Measurements from ENCODE around the gene CLMN. TPM values are rescaled to one million over a fixed set of nuclear protein-coding genes. Genes with fewer than 3 reads are reported as not detected.

CLMN gene
- total and polyA plus RNA-seq, 2 of the 13 experiments (the other 11 are each of a cell fraction or from before 2014, with no cell fraction given), result 15.1 to 16.7 TPM

DNA sequence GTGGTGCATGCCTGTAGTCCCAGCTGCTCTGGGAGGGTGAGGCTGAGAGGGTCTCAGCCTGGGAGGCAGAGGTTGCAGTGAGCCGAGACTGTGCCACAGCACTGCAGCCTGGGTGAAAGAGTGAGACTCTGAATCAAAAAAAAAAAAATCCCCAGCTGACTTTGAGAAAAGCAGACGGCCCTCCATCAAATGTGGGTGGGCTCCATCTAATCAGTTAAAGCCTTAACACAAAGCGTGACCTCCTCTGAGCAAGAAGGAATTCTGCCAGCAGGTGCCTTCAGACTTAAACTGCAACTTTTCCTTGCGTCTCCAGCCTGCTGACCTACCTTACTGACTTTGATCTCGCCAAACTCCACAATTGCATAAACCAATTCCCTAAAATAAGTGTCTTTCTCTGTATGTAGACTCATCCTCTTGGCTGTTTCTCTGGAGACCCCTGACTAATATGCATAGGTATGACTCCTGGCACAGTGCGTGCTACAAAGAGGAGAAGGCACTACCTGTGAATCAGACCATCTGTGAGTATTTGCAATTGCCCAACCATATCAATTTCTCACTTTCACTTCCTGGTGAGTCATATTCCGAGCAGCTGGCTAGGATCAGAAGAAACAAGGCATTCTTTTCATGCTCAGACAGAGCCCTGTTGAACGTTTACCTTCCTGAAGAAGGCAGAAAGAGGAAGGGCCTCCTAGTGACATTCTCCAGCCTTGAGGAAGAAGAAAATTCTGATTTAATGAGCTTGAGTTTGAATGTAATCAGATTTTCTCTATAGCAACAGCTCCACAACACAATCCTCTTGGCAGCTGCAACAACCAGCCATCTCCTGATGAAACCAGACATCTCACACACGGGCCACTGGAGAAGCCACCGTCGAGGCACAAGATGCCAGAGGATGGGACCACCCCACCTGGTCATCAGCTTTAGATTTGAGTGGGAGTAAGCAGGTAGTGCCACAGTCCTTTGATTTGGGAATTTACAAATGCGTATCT, 54.3 kb downstream of the CLMN start (continued):
- TF ChIP-seq HOXA3 (CRISPR knock-in tag; IDR thresholded peaks at IDR 0.05), result peak; percentile 54; the same call in 1 of the 2 replicates
- no peak for TF ChIP-seq PBX3 (CRISPR knock-in tag; IDR thresholded peaks at IDR 0.05; ENCODE audit: borderline replicate concordance)
- no peak for TF ChIP-seq ZNF720 (CRISPR knock-in tag; IDR thresholded peaks at IDR 0.05)
- peak; percentile 54; the same call in 1 of the 2 replicates for TF ChIP-seq MIER3 (CRISPR knock-in tag; IDR thresholded peaks at IDR 0.05; ENCODE audit: borderline replicate concordance)
- TF ChIP-seq MAFF (IDR thresholded peaks at IDR 0.05; ENCODE audit: low read depth, low read length), result 0 out of 2 replicates have a peak, but pooled peaks have one; percentile 8
- TF ChIP-seq CEBPG (CRISPR knock-in tag; IDR thresholded peaks at IDR 0.05), result peak; percentile 95
- peak; percentile 65; the same call in 1 of the 2 replicates for TF ChIP-seq ZNF644 (CRISPR knock-in tag; IDR thresholded peaks at IDR 0.05; ENCODE audit: low read depth)
- peak; percentile 65; the same call in 1 of the 2 replicates for TF ChIP-seq ZNF746 (CRISPR knock-in tag; IDR thresholded peaks at IDR 0.05)
- TF ChIP-seq GFI1 (CRISPR knock-in tag; IDR thresholded peaks at IDR 0.05; ENCODE audit: borderline replicate concordance), result 0 out of 2 replicates have a peak, but pooled peaks have one; percentile 44
- TF ChIP-seq HMG20B (CRISPR knock-in tag; conservative IDR thresholded peaks at IDR 0.05), result 0 out of 2 replicates have a peak, but pooled peaks have one; percentile 40
- TF ChIP-seq, protein P1, sequence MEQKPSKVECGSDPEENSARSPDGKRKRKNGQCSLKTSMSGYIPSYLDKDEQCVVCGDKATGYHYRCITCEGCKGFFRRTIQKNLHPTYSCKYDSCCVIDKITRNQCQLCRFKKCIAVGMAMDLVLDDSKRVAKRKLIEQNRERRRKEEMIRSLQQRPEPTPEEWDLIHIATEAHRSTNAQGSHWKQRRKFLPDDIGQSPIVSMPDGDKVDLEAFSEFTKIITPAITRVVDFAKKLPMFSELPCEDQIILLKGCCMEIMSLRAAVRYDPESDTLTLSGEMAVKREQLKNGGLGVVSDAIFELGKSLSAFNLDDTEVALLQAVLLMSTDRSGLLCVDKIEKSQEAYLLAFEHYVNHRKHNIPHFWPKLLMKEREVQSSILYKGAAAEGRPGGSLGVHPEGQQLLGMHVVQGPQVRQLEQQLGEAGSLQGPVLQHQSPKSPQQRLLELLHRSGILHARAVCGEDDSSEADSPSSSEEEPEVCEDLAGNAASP (CRISPR knock-in tag; IDR thresholded peaks at IDR 0.05; ENCODE audit: borderline replicate concordance), result no peak; the same call in 1 of the 2 replicates
- TF ChIP-seq ZNF12 (CRISPR knock-in tag; IDR thresholded peaks at IDR 0.05), result peak; percentile 97
- 0 out of 2 replicates have a peak, but pooled peaks have one; percentile 56 for TF ChIP-seq ZNF430 (CRISPR knock-in tag; IDR thresholded peaks at IDR 0.05)
- peak; percentile 77 for TF ChIP-seq RXRB (CRISPR knock-in tag; IDR thresholded peaks at IDR 0.05; ENCODE audit: borderline replicate concordance)
- TF ChIP-seq GRHL1 (CRISPR knock-in tag; conservative IDR thresholded peaks at IDR 0.05), result no peak
- peak; percentile 91 for TF ChIP-seq TBX3 (IDR thresholded peaks at IDR 0.05; ENCODE audit: borderline replicate concordance)

All from HepG2 (cell line).